Measurements from ENCODE around the gene ADARB2. TPM values are rescaled to one million over a fixed set of nuclear protein-coding genes. Genes with fewer than 3 reads are reported as not detected.
"Not testable (repeated sequence)": the region's sequence is repeated elsewhere in the genome, so short reads cannot be mapped to it uniquely, and the experiment has no call there.

Gene ADARB2
- total and polyA plus RNA-seq, 10 of the 15 experiments (the other 5 are each of a cell fraction or from before 2014, with no cell fraction given): 0.02 to 4.1 (median 0.76) TPM

GRCh38 chr10:1226907-1227306 is 510.4 kb downstream of the ADARB2 start:
- POLR2A ChIA-PET; H3K27me3 ChIP-seq (replicated peaks in 1 of 2; ENCODE audit: control insufficient read depth in 2 of 2, insufficient read depth in 2 of 2, low read length in 1 of 2); H3K4me2 ChIP-seq (ENCODE audit: control insufficient read depth, insufficient read depth); H3K79me2 ChIP-seq (ENCODE audit: control insufficient read depth, insufficient read depth, low read length); ATAC-seq; DNase-seq (ENCODE audit: low read depth, low spot score); intact Hi-C loops (cut with micrococcal nuclease; ENCODE audit: unreplicated experiment); in situ Hi-C loops (cut with MboI); H3K27ac ChIP-seq (ENCODE audit: control insufficient read depth, insufficient read depth); H2AFZ ChIP-seq (ENCODE audit: control insufficient read depth, low read depth, low read length); H4K20me1 ChIP-seq (ENCODE audit: control insufficient read depth, insufficient read depth); FAIRE-seq; H3K9ac ChIP-seq (ENCODE audit: control insufficient read depth, insufficient read depth, low read length); H3K4me3 ChIP-seq; CTCF ChIA-PET; H3K9me3 ChIP-seq (replicated peaks; ENCODE audit: control insufficient read depth, insufficient read depth, low read length); RAD21 ChIA-PET (ENCODE audit: unreplicated experiment); BruUV-seq (replicated peaks); H3K36me3 ChIP-seq (ENCODE audit: control insufficient read depth in 2 of 2, insufficient read depth in 2 of 2, low read length in 1 of 2); SMC1A ChIA-PET (ENCODE audit: uncharacterized antibody, unreplicated experiment); H3K4me1 ChIP-seq (ENCODE audit: control insufficient read depth, insufficient read depth, low read length): not testable (repeated sequence)
- 34% methylated on average over 8 of the region's 8 CpGs for WGBS (ENCODE audit: insufficient coverage, insufficient replicate concordance, low lambda C conversion rate, missing lambda C conversion rate)

- H4K20me1 ChIP-seq (ENCODE audit: control insufficient read depth, insufficient read depth); H3K36me3 ChIP-seq (ENCODE audit: control insufficient read depth in 2 of 2, insufficient read depth in 2 of 2, low read length in 1 of 2); CTCF ChIA-PET; RAD21 ChIA-PET (ENCODE audit: unreplicated experiment); in situ Hi-C loops (cut with MboI); intact Hi-C loops (cut with micrococcal nuclease; ENCODE audit: unreplicated experiment); H3K4me3 ChIP-seq; SMC1A ChIA-PET (ENCODE audit: uncharacterized antibody, unreplicated experiment); POLR2A ChIA-PET; ATAC-seq; BruUV-seq (replicated peaks); H3K79me2 ChIP-seq (ENCODE audit: control insufficient read depth, insufficient read depth, low read length); H3K4me2 ChIP-seq (ENCODE audit: control insufficient read depth, insufficient read depth); H2AFZ ChIP-seq (ENCODE audit: control insufficient read depth, low read depth, low read length); H3K27ac ChIP-seq (ENCODE audit: control insufficient read depth, insufficient read depth); H3K9me3 ChIP-seq (replicated peaks; ENCODE audit: control insufficient read depth, insufficient read depth, low read length); H3K9ac ChIP-seq (ENCODE audit: control insufficient read depth, insufficient read depth, low read length); DNase-seq (ENCODE audit: low read depth, low spot score); H3K4me1 ChIP-seq (ENCODE audit: control insufficient read depth, insufficient read depth, low read length); H3K27me3 ChIP-seq (replicated peaks in 1 of 2; ENCODE audit: control insufficient read depth in 2 of 2, insufficient read depth in 2 of 2, low read length in 1 of 2): not testable (repeated sequence)
- 0% methylated on average over 1 of the region's 1 CpG for WGBS (ENCODE audit: insufficient coverage, insufficient replicate concordance, low lambda C conversion rate, missing lambda C conversion rate)
- peak; percentile 44 for FAIRE-seq
Observed at GRCh38 chr10:1219874-1220273, 517.5 kb downstream of the ADARB2 start.

GRCh38 chr10:1217661-1218060 is 519.7 kb downstream of the ADARB2 start:
- ATAC-seq (no peak), FAIRE-seq (no peak), DNase-seq (ENCODE audit: low read depth, low spot score) (no peak)
- in situ Hi-C loops (cut with MboI): no loop called here
- Histone ChIP-seq H3K79me2 (ENCODE audit: control insufficient read depth, insufficient read depth, low read length) (no peaks in the 10 kb centered on the region), H3K9me3 (replicated peaks; ENCODE audit: control insufficient read depth, insufficient read depth, low read length) (no peaks in the 10 kb centered on the region), H2AFZ (ENCODE audit: control insufficient read depth, low read depth, low read length) (no peak overlapping the region), H3K36me3 (ENCODE audit: control insufficient read depth in 2 of 2, insufficient read depth in 2 of 2, low read length in 1 of 2) (no peaks in the 10 kb centered on the region), H3K4me3 (no peak overlapping the region), H3K9ac (ENCODE audit: control insufficient read depth, insufficient read depth, low read length) (no peak overlapping the region), H3K4me1 (ENCODE audit: control insufficient read depth, insufficient read depth, low read length) (no peaks in the 10 kb centered on the region), H4K20me1 (ENCODE audit: control insufficient read depth, insufficient read depth) (no peaks in the 10 kb centered on the region), H3K4me2 (ENCODE audit: control insufficient read depth, insufficient read depth) (no peak overlapping the region), H3K27me3 (replicated peaks in 1 of 2; ENCODE audit: control insufficient read depth in 2 of 2, insufficient read depth in 2 of 2, low read length in 1 of 2) (no peaks in the 10 kb centered on the region), H3K27ac (ENCODE audit: control insufficient read depth, insufficient read depth) (no peak overlapping the region)
- CTCF ChIA-PET: no interaction called here
- SMC1A ChIA-PET (ENCODE audit: uncharacterized antibody, unreplicated experiment): no interaction called here
- RAD21 ChIA-PET (ENCODE audit: unreplicated experiment): no interaction called here
- intact Hi-C loops (cut with micrococcal nuclease; ENCODE audit: unreplicated experiment): no loop called here
- WGBS (ENCODE audit: insufficient coverage, insufficient replicate concordance, low lambda C conversion rate, missing lambda C conversion rate): 36% methylated on average over 9 of the region's 9 CpGs
- no TSS peak for BruUV-seq (replicated peaks)
- POLR2A ChIA-PET: no interaction called here
- TF ChIP-seq NFYB (IDR thresholded peaks at IDR 0.05; ENCODE audit: insufficient read depth, low read depth, low read length) (no peak), ESRRA (IDR thresholded peaks at IDR 0.05; ENCODE audit: low read length) (no peak), ZZZ3 (IDR thresholded peaks at IDR 0.05; ENCODE audit: control insufficient read depth, insufficient read length, low read depth) (no peak), EED (IDR thresholded peaks at IDR 0.05; ENCODE audit: low read depth) (no peak), SREBF1 (IDR thresholded peaks at IDR 0.05; ENCODE audit: low read length) (no peak), RAD51 (IDR thresholded peaks at IDR 0.05) (no peak), CHD4 (IDR thresholded peaks at IDR 0.05) (no peak), FOS (IDR thresholded peaks at IDR 0.05; ENCODE audit: borderline replicate concordance, extremely low read depth, insufficient read length) (no peak), HDAC6 (IDR thresholded peaks at IDR 0.05; ENCODE audit: unreplicated experiment) (no peak), EGR1 (IDR thresholded peaks at IDR 0.05; ENCODE audit: borderline replicate concordance in 1 of 2, low read depth in 2 of 2, low read length in 2 of 2) (no peak), EZH2 (IDR thresholded peaks at IDR 0.05; ENCODE audit: borderline replicate concordance, control insufficient read depth, low read depth, low read length) (no peak), MTA2 (IDR thresholded peaks at IDR 0.05; ENCODE audit: low read depth) (no peak)

Measured in GM12878 (cell line).